Astrocyte (in vitro differentiated cells and primary cell): ENCODE measurements around the gene CREB1.

ENCODE experiments used
- CTCF ChIP-seq: IDR thresholded peaks from 2 replicates; pipeline ENCODE4 v1.5.1; 2011; ENCODE audit warnings: low read depth, mild to moderate bottlenecking, inconsistent platforms, low read length, moderate library complexity; ENCODE audit not compliant: insufficient read depth
- EZH2 ChIP-seq: IDR thresholded peaks from 2 replicates; pipeline ENCODE4 v1.6.1; 2012; ENCODE audit warnings: mild to moderate bottlenecking, low read length, inconsistent platforms; ENCODE audit not compliant: insufficient read depth

- TF ChIP-seq CTCF (no peak), EZH2 (no peak)
Measured at GRCh38 chr2:207558079-207558491, 28.3 kb downstream of the CREB1 start.
